SJSA1 (cell line): ENCODE data around the gene GJB6. TPM values are rescaled to one million over a fixed set of nuclear protein-coding genes. Genes with fewer than 3 reads are reported as not detected.
"Not testable (repeated sequence)": the region's sequence is repeated elsewhere in the genome, so short reads cannot be mapped to it uniquely, and the experiment has no call there.

Experiments
- DNase-seq, 2 experiments: peaks; one replicate each; pipeline ENCODE4 v3.0.0-alpha.2; 2015 to 2020; ENCODE audit warnings: low spot score in 2 of 2, low read depth in 1 of 2
- H3K27ac ChIP-seq: fragments of 250-450 bp; sonication (Bioruptor Pico); 2 replicates; pipeline ENCODE4 v1.5.1; 2020; ENCODE audit warnings: mild to moderate bottlenecking, moderate library complexity
- H3K27me3 ChIP-seq: fragments of 250-450 bp; sonication (Bioruptor Pico); replicated peaks from 2 replicates; pipeline ENCODE4 v1.5.1; 2020; ENCODE audit warnings: mild to moderate bottlenecking, moderate library complexity
- H3K36me3 ChIP-seq: fragments of 250-450 bp; sonication (Bioruptor Pico); 2 replicates; pipeline ENCODE4 v1.5.1; 2020; ENCODE audit warnings: mild to moderate bottlenecking
- H3K4me1 ChIP-seq: fragments of 250-450 bp; sonication (Bioruptor Pico); replicated peaks from 2 replicates; pipeline ENCODE4 v1.6.1; 2021; ENCODE audit warnings: mild to moderate bottlenecking
- H3K4me3 ChIP-seq: fragments of 250-450 bp; sonication (Bioruptor Pico); 2 replicates; pipeline ENCODE4 v1.5.1; 2020; ENCODE audit warnings: mild to moderate bottlenecking
- H3K9me3 ChIP-seq: fragments of 250-450 bp; sonication (Bioruptor Pico); replicated peaks from 2 replicates; pipeline ENCODE4 v1.5.1; 2020; ENCODE audit warnings: mild to moderate bottlenecking
- total RNA-seq: library from RNA; depleted of rRNA; stranded (reverse); fragments of >200 nt; shearing (Covaris generic); gene quantifications from 2 replicates; pipeline ENCODE4 v1.2.3, GENCODE V29; 2014; rRNA removed

The GJB6 gene
- not detected in 2 replicates for total RNA-seq

- Histone ChIP-seq H3K9me3 (no peaks in the 10 kb centered on the region), H3K27me3 (peaks cover 19% of the 10 kb centered on the region), H3K27ac (no peak within 1 kb of the TSS), H3K36me3 (no peaks in the 10 kb centered on the region), H3K4me3 (no peak within 1 kb of the TSS), H3K4me1 (no peaks in the 10 kb centered on the region)
- no peak for DNase-seq
Measured at GRCh38 chr13:20231839-20232555, at the start of gene GJB6. Gene GJB6, minus strand, starts transcription at chr13:20232319. Its CDS starts 8,839 bp downstream, at chr13:20223480.

- not testable (repeated sequence) for H3K27me3 ChIP-seq, H3K27ac ChIP-seq, DNase-seq, H3K4me3 ChIP-seq, H3K36me3 ChIP-seq, H3K9me3 ChIP-seq, H3K4me1 ChIP-seq
Measured at GRCh38 chr13:20276901-20277300, 44.8 kb upstream of the GJB6 start.

DNA sequence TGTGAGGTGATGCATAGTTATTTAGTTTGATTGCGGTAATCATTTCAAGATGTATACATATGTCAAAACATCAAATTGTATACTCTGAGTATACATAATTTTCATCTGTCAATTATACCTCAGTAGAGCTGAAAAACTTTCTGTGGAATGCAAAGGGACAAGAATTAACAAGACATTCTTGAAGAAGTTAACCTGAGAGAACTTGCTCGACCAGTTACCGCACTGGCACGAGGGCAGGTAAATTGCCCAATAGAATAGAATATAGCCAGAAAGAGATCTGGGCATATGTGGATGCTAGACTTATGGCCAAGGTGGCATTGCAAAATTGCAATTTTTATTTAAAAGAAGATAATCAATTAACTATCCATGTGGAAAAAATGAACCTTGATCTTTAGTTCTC, 42.3 kb upstream of the GJB6 start:
- H3K4me1 ChIP-seq = peaks cover 3% of the 10 kb centered on the region; the same call in 1 of the 2 replicates
- H3K27ac ChIP-seq = no peak overlapping the region
- no peak overlapping the region for H3K4me3 ChIP-seq
- no peak for DNase-seq
- H3K27me3 ChIP-seq = no peaks in the 10 kb centered on the region
- H3K9me3 ChIP-seq = no peaks in the 10 kb centered on the region
- H3K36me3 ChIP-seq = no peaks in the 10 kb centered on the region

GRCh38 chr13:20272588-20273171, 40.6 kb upstream of the GJB6 start:
- H3K9me3 ChIP-seq = no peaks in the 10 kb centered on the region
- H3K4me3 ChIP-seq = no peak overlapping the region
- no peak overlapping the region for H3K27ac ChIP-seq
- H3K4me1 ChIP-seq = peaks cover 3% of the 10 kb centered on the region; the same call in 1 of the 2 replicates
- H3K36me3 ChIP-seq = no peaks in the 10 kb centered on the region
- no peak for DNase-seq
- H3K27me3 ChIP-seq = no peaks in the 10 kb centered on the region

GRCh38 chr13:20272104-20272503, 40.0 kb upstream of the GJB6 start:
- Histone ChIP-seq H3K4me3 (no peak overlapping the region), H3K4me1 (peaks cover 3% of the 10 kb centered on the region; the same call in 1 of the 2 replicates), H3K27me3 (no peaks in the 10 kb centered on the region), H3K9me3 (no peaks in the 10 kb centered on the region), H3K36me3 (no peaks in the 10 kb centered on the region), H3K27ac (no peak overlapping the region)
- no peak for DNase-seq

DNA sequence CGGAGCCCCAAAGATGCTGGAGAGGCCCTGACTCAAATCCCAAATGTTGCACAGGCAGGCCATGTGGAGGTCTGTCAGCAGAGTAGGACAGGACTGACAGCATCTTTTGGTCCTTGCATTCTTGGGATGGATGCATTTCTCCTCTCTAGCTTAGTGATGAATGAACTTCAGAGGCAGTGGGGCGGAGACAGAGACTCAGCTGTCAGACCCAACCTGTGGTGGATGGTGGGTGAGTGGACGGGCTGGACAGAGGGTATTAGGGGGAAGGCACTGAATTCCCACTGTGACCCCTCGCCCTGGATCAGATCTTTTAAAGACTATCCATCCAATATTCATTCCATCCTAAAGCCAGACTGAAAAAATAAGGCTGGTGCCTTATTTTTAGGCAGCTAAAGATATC, 39.3 kb upstream of the GJB6 start:
- Histone ChIP-seq H3K4me1 (peaks cover 3% of the 10 kb centered on the region; the same call in 1 of the 2 replicates), H3K27me3 (no peaks in the 10 kb centered on the region), H3K9me3 (no peaks in the 10 kb centered on the region), H3K4me3 (no peak overlapping the region), H3K36me3 (no peaks in the 10 kb centered on the region), H3K27ac (no peak overlapping the region)
- no peak for DNase-seq

DNA sequence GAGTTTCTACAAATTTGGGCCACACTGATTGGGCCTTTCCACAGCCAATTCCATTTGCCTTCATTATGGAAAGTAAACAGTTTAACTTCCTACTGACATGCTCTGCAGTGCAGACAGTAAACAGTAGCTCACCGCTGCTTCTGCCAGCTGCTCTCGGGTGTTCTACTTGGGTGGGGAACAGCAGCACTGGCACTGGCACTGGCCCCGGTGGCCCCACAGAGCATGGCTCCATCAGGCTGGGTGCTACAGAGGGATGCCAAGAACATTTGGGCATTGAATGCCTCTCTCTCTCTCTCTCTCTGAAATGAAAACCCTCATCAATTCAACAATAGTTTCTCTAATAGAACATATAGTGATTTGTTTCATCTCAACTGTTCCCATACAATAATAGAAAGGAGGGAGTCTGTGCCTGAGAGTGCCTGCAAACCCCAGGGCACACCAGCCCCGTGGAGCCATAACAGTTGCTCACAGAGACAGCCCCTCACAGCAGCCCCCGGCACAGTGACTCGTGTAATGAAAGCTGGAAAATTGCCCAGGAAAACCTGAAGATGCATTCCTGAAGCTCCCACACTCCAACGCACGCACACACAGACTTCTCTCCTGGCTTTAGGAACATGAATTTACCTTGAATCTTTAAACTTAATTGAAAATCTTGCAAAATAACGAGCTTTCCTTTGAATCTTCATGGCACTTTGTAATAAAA, 38.2 kb upstream of the GJB6 start:
- peak in 1 of 2 experiments; percentile 1 for DNase-seq
- H3K4me1 ChIP-seq = peaks cover 3% of the 10 kb centered on the region; the same call in 1 of the 2 replicates
- H3K4me3 ChIP-seq = no peak overlapping the region
- H3K36me3 ChIP-seq = no peaks in the 10 kb centered on the region
- H3K27me3 ChIP-seq = no peaks in the 10 kb centered on the region
- no peak overlapping the region for H3K27ac ChIP-seq
- no peaks in the 10 kb centered on the region for H3K9me3 ChIP-seq

- H3K27ac ChIP-seq = no peak overlapping the region
- no peaks in the 10 kb centered on the region for H3K27me3 ChIP-seq
- DNase-seq = no peak
- no peak overlapping the region for H3K4me3 ChIP-seq
- H3K4me1 ChIP-seq = no peaks in the 10 kb centered on the region
- no peaks in the 10 kb centered on the region for H3K9me3 ChIP-seq
- H3K36me3 ChIP-seq = no peaks in the 10 kb centered on the region
Measured at GRCh38 chr13:20264271-20265018, 32.3 kb upstream of the GJB6 start.

DNA sequence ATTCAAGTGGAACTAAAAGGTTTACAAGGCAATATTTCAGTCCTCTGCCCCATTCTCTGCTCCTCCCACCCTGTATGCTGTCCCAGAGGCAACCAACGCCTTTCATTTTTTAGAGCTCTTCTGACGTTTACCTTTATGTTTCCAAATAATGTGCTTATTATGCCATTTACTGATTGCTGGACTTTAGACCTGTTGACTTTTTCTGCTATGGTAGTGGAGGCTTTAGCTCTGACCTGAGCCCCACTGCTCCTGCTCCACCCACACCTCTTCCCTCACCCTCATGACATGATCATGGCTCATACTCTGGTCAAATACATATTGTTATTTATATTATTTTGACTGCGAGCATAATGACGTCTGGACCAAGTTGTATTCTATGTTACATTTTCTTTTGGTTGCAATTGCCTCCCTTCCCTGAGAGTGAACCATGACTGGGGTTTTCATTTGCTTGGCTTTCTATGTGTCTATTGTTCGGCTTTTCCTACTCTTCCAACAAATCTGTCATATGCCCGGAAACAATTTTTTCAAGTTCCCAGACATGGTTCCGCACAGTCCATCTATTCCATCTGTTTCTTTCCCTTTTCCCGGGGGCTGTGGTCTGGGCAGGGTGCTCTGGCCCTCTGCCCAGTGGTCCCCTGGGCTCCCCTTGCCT, 31.4 kb upstream of the GJB6 start:
- no peaks in the 10 kb centered on the region for H3K9me3 ChIP-seq
- no peak for DNase-seq

GRCh38 chr13:20258963-20259288, 26.8 kb upstream of the GJB6 start:
- no peaks in the 10 kb centered on the region for H3K4me1 ChIP-seq
- no peak overlapping the region for H3K27ac ChIP-seq
- no peaks in the 10 kb centered on the region for H3K36me3 ChIP-seq
- H3K4me3 ChIP-seq = no peak overlapping the region
- no peak for DNase-seq
- no peaks in the 10 kb centered on the region for H3K9me3 ChIP-seq
- no peaks in the 10 kb centered on the region for H3K27me3 ChIP-seq

More for the DNA sequence above, 31.4 kb upstream of the GJB6 start:
- no peak overlapping the region for H3K4me3 ChIP-seq
- no peaks in the 10 kb centered on the region for H3K27me3 ChIP-seq
- H3K27ac ChIP-seq = no peak overlapping the region
- no peaks in the 10 kb centered on the region for H3K4me1 ChIP-seq
- H3K36me3 ChIP-seq = no peaks in the 10 kb centered on the region

GRCh38 chr13:20258208-20258962, 26.3 kb upstream of the GJB6 start:
- no peaks in the 10 kb centered on the region for H3K4me1 ChIP-seq
- no peaks in the 10 kb centered on the region for H3K36me3 ChIP-seq
- DNase-seq = no peak
- no peaks in the 10 kb centered on the region for H3K9me3 ChIP-seq
- no peak overlapping the region for H3K4me3 ChIP-seq
- no peak overlapping the region for H3K27ac ChIP-seq
- no peaks in the 10 kb centered on the region for H3K27me3 ChIP-seq

GRCh38 chr13:20254076-20254475, 22.0 kb upstream of the GJB6 start:
- Histone ChIP-seq H3K27ac (no peak overlapping the region), H3K27me3 (no peaks in the 10 kb centered on the region), H3K9me3 (no peaks in the 10 kb centered on the region), H3K4me1 (no peaks in the 10 kb centered on the region), H3K36me3 (no peaks in the 10 kb centered on the region), H3K4me3 (no peak overlapping the region)
- no peak for DNase-seq

DNA sequence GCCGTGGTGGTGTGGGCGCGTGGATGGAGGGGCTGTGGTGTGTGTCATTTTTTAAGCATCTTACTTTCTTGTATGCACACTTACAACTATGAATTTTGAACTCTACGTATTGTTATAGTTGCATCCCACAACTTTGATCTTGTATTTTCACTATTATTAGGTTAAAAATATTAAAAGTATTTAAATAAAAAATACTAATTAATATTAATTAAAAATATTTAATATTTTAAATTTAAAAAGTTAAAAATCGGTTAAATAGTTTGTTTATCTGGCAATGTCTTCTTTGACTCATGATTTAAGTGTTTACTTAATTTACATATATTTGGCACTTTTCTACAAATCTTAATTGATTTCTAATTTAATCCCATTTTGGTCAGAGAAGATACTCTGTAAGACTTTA, 17.8 kb upstream of the GJB6 start:
- Histone ChIP-seq H3K27me3 (no peaks in the 10 kb centered on the region), H3K36me3 (no peaks in the 10 kb centered on the region), H3K9me3 (no peaks in the 10 kb centered on the region), H3K27ac (no peak overlapping the region), H3K4me3 (no peak overlapping the region), H3K4me1 (no peaks in the 10 kb centered on the region)
- no peak for DNase-seq
